Activated CD4-positive, alpha-beta T cell treated with anti-CD3 and anti-CD28 coated beads, Interleukin-2, amount 50 U/mL, for 16 hours (primary cell): ENCODE data around the gene LHFPL6.

Experiments
- DNase-seq: peaks from one replicate; pipeline ENCODE4 v3.0.0-alpha.2; 2020

The LHFPL6 gene

GRCh38 chr13:39590466-39591036, 12.4 kb downstream of the LHFPL6 start:
- no peak for DNase-seq

- no peak for DNase-seq
These were observed 14.6 kb downstream of the LHFPL6 start for GRCh38 chr13:39588384-39588783.

- no peak for DNase-seq
These were observed 15.1 kb downstream of the LHFPL6 start for GRCh38 chr13:39587939-39588338.

- DNase-seq: no peak
These were observed 15.9 kb downstream of the LHFPL6 start for GRCh38 chr13:39586958-39587605.

- DNase-seq: no peak
These were observed 16.8 kb downstream of the LHFPL6 start for GRCh38 chr13:39586151-39586550.

GRCh38 chr13:39585219-39585618, 17.8 kb downstream of the LHFPL6 start:
- DNase-seq: no peak

- no peak for DNase-seq
These were observed 22.0 kb downstream of the LHFPL6 start for GRCh38 chr13:39580881-39581575.

- DNase-seq: no peak
These were observed 24.1 kb downstream of the LHFPL6 start for GRCh38 chr13:39578821-39579291.

GRCh38 chr13:39577838-39578491, 25.0 kb downstream of the LHFPL6 start:
- DNase-seq: no peak

- no peak for DNase-seq
These were observed 25.8 kb downstream of the LHFPL6 start for GRCh38 chr13:39577203-39577602.

- no peak for DNase-seq
These were observed 27.3 kb downstream of the LHFPL6 start for GRCh38 chr13:39575641-39576238.

GRCh38 chr13:39571502-39572092, 31.4 kb downstream of the LHFPL6 start:
- DNase-seq: no peak

GRCh38 chr13:39567569-39567968, 35.4 kb downstream of the LHFPL6 start:
- no peak for DNase-seq

- DNase-seq: no peak
These were observed 36.6 kb downstream of the LHFPL6 start for GRCh38 chr13:39566216-39566869.

- DNase-seq: no peak
These were observed 37.7 kb downstream of the LHFPL6 start for GRCh38 chr13:39565036-39565949.

GRCh38 chr13:39563470-39563735, 39.6 kb downstream of the LHFPL6 start:
- no peak for DNase-seq

GRCh38 chr13:39561971-39562370, 41.0 kb downstream of the LHFPL6 start:
- no peak for DNase-seq

GRCh38 chr13:39559847-39560246, 43.1 kb downstream of the LHFPL6 start:
- no peak for DNase-seq

GRCh38 chr13:39557285-39557955, 45.6 kb downstream of the LHFPL6 start:
- no peak for DNase-seq

- DNase-seq: no peak
These were observed 46.1 kb downstream of the LHFPL6 start for GRCh38 chr13:39556866-39557265.

GRCh38 chr13:39554371-39554770, 48.6 kb downstream of the LHFPL6 start:
- no peak for DNase-seq
